WERI-Rb-1 (cell line): ENCODE results near the gene RTN4.

ENCODE experiments used
- DNase-seq: peaks from one replicate; pipeline ENCODE4 v3.0.0-alpha.2; 2020
- H3K27ac ChIP-seq: fragments of 250-450 bp; sonication (Bioruptor Pico); 2 replicates; pipeline ENCODE4 v1.5.1; 2020; ENCODE audit warnings: mild to moderate bottlenecking, moderate library complexity
- H3K27me3 ChIP-seq: fragments of 250-450 bp; sonication (Bioruptor Pico); 2 replicates; pipeline ENCODE4 v1.5.1; 2021; ENCODE audit warnings: mild to moderate bottlenecking, low read depth, moderate library complexity; ENCODE audit not compliant: insufficient read depth, severe bottlenecking
- H3K36me3 ChIP-seq: fragments of 250-450 bp; sonication (Bioruptor Pico); 2 replicates; pipeline ENCODE4 v1.5.1; 2020; ENCODE audit warnings: mild to moderate bottlenecking, moderate library complexity
- H3K4me3 ChIP-seq: 2 replicates; pipeline ENCODE4 v1.5.1; 2011; ENCODE audit warnings: low read depth, mild to moderate bottlenecking, control low read depth, low read length
- H3K9me3 ChIP-seq: fragments of 250-450 bp; sonication (Bioruptor Pico); 2 replicates; pipeline ENCODE4 v1.5.1; 2021; ENCODE audit warnings: mild to moderate bottlenecking, moderate library complexity; ENCODE audit not compliant: severe bottlenecking
- CTCF ChIP-seq: IDR thresholded peaks from 2 replicates; pipeline ENCODE4 v1.5.1; 2011; ENCODE audit warnings: low read depth, mild to moderate bottlenecking, control low read depth, inconsistent platforms, low read length

Gene RTN4

GRCh38 chr2:54967759-54968365, 82.4 kb downstream of the RTN4 start:
- no peak for DNase-seq
- Histone ChIP-seq H3K27ac (no peak overlapping the region), H3K36me3 (peaks cover 30% of the 10 kb centered on the region), H3K9me3 (no peaks in the 10 kb centered on the region), H3K4me3 (no peak overlapping the region), H3K27me3 (no peaks in the 10 kb centered on the region)
- TF ChIP-seq CTCF, result no peak

- Histone ChIP-seq H3K4me3 (no peak overlapping the region), H3K27ac (no peak overlapping the region), H3K9me3 (no peaks in the 10 kb centered on the region), H3K36me3 (peaks cover 25% of the 10 kb centered on the region), H3K27me3 (no peaks in the 10 kb centered on the region)
- DNase-seq, result no peak
- no peak for TF ChIP-seq CTCF
Observed at GRCh38 chr2:54967269-54967668, 83.0 kb downstream of the RTN4 start.

- Histone ChIP-seq H3K4me3 (no peak overlapping the region), H3K9me3 (no peaks in the 10 kb centered on the region), H3K27me3 (no peaks in the 10 kb centered on the region), H3K27ac (no peak overlapping the region), H3K36me3 (peaks cover 21% of the 10 kb centered on the region)
- no peak for TF ChIP-seq CTCF
- DNase-seq, result no peak
Observed at GRCh38 chr2:54966837-54967236, 83.4 kb downstream of the RTN4 start.

GRCh38 chr2:54966165-54966832, 84.0 kb downstream of the RTN4 start:
- H3K36me3 ChIP-seq, result peaks cover 16% of the 10 kb centered on the region

GRCh38 chr2:54965425-54965824, 84.8 kb downstream of the RTN4 start:
- no peak for DNase-seq
- H3K36me3 ChIP-seq, result peaks cover 7% of the 10 kb centered on the region
- H3K27ac ChIP-seq, result no peak overlapping the region
- H3K4me3 ChIP-seq, result no peak overlapping the region
- no peaks in the 10 kb centered on the region for H3K27me3 ChIP-seq
- no peak for TF ChIP-seq CTCF
- peaks cover 3% of the 10 kb centered on the region for H3K9me3 ChIP-seq

More at GRCh38 chr2:54966165-54966832, 84.0 kb downstream of the RTN4 start:
- no peak overlapping the region for H3K4me3 ChIP-seq
- no peak for TF ChIP-seq CTCF
- no peaks in the 10 kb centered on the region for H3K27me3 ChIP-seq
- H3K9me3 ChIP-seq, result peaks cover 3% of the 10 kb centered on the region
- DNase-seq, result no peak
- no peak overlapping the region for H3K27ac ChIP-seq
